Ishikawa (cell line): ENCODE measurements around the gene GSN.

Experiments used
- CEBPB ChIP-seq: IDR thresholded peaks from 2 replicates; pipeline ENCODE4 v1.6.1; 2012
- CREB1 ChIP-seq: IDR thresholded peaks from 2 replicates; pipeline ENCODE4 v1.6.1; 2012; ENCODE audit warnings: low read depth
- EGR1 ChIP-seq: IDR thresholded peaks from 2 replicates; pipeline ENCODE4 v1.6.1; 2012
- EP300 ChIP-seq: IDR thresholded peaks from 2 replicates; pipeline ENCODE4 v1.6.1; 2012; ENCODE audit warnings: borderline replicate concordance
- FOXM1 ChIP-seq: IDR thresholded peaks from 2 replicates; pipeline ENCODE4 v1.6.1; 2012; ENCODE audit warnings: low read depth, borderline replicate concordance
- NFIC ChIP-seq: IDR thresholded peaks from 2 replicates; pipeline ENCODE4 v1.6.1; 2012
- RAD21 ChIP-seq: IDR thresholded peaks from 2 replicates; pipeline ENCODE4 v1.6.1; 2012; ENCODE audit warnings: low read depth
- TAF1 ChIP-seq: IDR thresholded peaks from 2 replicates; pipeline ENCODE4 v1.6.1; 2012; ENCODE audit warnings: low read depth, mild to moderate bottlenecking
- TCF12 ChIP-seq: IDR thresholded peaks from 2 replicates; pipeline ENCODE4 v1.6.1; 2012; ENCODE audit warnings: low read depth
- TEAD4 ChIP-seq: IDR thresholded peaks from 2 replicates; pipeline ENCODE4 v1.6.1; 2012
- YY1 ChIP-seq: IDR thresholded peaks from 2 replicates; pipeline ENCODE4 v1.6.1; 2012; ENCODE audit warnings: low read depth
- ZBTB7A ChIP-seq: IDR thresholded peaks from 2 replicates; pipeline ENCODE4 v1.6.1; 2012; ENCODE audit warnings: low read depth
- TF ChIP-seq, protein P1 (sequence below): IDR thresholded peaks from 2 replicates; pipeline ENCODE4 v1.6.1; 2012; ENCODE audit warnings: low read depth, mild to moderate bottlenecking
- TF ChIP-seq, protein P2 (sequence below): IDR thresholded peaks from 2 replicates; pipeline ENCODE4 v1.6.1; 2012
- TF ChIP-seq, protein P3 (sequence below): IDR thresholded peaks from 2 replicates; pipeline ENCODE4 v1.6.1; 2012

Gene GSN

DNA sequence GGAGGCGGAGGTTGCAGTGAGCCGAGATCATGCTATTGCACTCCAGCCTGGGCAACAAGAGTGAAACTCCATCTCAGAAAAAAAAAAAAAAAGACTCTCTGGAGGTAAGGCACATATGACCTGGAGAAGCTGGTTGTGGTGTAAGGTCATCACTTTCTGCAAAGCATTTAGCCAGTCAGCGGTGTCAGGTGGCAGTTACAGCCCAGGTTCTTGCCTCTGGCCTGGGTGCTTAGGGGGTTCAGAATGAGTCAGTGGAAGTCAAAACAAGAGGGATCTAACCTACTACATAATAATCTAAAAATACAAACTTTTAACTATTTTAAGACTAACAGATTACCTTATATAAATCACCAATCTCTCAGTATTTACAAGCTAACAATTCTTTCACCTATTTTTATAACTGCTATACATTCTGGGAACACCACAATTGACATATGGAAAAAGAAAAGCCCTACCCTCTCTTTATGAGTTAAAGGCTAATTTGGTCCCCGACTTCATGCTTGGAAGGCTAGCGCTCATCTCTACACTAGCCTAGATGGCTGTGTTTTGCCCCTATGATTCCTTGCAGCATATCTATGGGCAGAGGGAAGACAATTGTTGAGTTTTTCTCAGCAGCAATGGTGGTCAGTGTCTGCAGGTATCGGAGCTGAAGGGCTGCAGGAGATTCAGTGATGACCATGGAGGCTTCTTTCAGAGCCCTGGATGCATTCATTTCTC is 72.9 kb downstream of the GSN start:
- TF ChIP-seq FOXM1, result no peak
- TF ChIP-seq, protein P1, sequence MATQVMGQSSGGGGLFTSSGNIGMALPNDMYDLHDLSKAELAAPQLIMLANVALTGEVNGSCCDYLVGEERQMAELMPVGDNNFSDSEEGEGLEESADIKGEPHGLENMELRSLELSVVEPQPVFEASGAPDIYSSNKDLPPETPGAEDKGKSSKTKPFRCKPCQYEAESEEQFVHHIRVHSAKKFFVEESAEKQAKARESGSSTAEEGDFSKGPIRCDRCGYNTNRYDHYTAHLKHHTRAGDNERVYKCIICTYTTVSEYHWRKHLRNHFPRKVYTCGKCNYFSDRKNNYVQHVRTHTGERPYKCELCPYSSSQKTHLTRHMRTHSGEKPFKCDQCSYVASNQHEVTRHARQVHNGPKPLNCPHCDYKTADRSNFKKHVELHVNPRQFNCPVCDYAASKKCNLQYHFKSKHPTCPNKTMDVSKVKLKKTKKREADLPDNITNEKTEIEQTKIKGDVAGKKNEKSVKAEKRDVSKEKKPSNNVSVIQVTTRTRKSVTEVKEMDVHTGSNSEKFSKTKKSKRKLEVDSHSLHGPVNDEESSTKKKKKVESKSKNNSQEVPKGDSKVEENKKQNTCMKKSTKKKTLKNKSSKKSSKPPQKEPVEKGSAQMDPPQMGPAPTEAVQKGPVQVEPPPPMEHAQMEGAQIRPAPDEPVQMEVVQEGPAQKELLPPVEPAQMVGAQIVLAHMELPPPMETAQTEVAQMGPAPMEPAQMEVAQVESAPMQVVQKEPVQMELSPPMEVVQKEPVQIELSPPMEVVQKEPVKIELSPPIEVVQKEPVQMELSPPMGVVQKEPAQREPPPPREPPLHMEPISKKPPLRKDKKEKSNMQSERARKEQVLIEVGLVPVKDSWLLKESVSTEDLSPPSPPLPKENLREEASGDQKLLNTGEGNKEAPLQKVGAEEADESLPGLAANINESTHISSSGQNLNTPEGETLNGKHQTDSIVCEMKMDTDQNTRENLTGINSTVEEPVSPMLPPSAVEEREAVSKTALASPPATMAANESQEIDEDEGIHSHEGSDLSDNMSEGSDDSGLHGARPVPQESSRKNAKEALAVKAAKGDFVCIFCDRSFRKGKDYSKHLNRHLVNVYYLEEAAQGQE, result no peak
- TF ChIP-seq TCF12, result no peak
- no peak for TF ChIP-seq YY1
- TF ChIP-seq CEBPB, result no peak
- no peak for TF ChIP-seq NFIC
- TF ChIP-seq TEAD4, result no peak
- TF ChIP-seq, protein P2, sequence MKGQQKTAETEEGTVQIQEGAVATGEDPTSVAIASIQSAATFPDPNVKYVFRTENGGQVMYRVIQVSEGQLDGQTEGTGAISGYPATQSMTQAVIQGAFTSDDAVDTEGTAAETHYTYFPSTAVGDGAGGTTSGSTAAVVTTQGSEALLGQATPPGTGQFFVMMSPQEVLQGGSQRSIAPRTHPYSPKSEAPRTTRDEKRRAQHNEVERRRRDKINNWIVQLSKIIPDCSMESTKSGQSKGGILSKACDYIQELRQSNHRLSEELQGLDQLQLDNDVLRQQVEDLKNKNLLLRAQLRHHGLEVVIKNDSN, result no peak
- no peak for TF ChIP-seq EGR1
- no peak for TF ChIP-seq TAF1
- TF ChIP-seq ZBTB7A, result no peak
- TF ChIP-seq RAD21, result no peak
- TF ChIP-seq, protein P3, sequence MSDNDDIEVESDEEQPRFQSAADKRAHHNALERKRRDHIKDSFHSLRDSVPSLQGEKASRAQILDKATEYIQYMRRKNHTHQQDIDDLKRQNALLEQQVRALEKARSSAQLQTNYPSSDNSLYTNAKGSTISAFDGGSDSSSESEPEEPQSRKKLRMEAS, result no peak

DNA sequence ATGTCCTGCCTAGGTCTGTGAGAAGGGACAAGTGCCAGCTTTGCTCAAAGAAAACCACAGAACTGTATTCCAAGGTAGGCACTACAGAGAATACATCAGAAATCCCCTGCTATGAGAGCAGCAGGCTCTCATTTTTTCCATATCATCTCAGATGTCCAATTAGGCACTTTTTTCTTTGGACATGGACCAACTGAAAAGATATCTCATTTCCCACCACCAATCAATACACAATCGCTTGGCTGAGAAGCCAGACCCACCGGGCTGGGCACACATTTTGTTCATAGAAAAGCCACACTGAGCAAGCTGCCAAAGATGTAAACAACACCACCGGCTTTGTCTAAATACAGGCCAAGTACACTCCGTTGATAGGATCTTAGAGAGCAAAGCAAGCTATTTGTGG is 76.2 kb downstream of the GSN start:
- TF ChIP-seq NFIC (no peak), FOXM1 (no peak), CREB1 (no peak)

DNA sequence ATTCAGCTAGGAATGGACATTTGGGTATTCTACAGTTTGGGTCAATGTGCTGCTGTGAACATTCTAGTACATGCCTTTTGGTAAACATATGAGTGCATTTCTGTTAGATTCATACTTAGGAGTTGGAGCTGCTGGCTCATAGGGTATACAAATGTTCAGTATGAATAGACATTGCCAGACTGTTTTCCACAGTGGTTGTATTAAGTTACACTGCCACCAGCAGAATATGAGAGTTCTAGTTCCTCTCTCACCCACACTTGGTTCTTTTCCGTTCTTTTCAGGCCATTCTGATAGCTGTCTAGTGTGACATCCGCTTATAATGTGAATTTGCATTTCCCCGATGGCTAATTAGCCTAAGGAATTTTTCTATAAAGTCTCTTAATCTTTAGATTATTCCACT is 77.1 kb downstream of the GSN start:
- TF ChIP-seq, protein P1, result no peak
- TF ChIP-seq CREB1 (no peak), TEAD4 (no peak), YY1 (no peak), NFIC (no peak)
- TF ChIP-seq, protein P2, result no peak

DNA sequence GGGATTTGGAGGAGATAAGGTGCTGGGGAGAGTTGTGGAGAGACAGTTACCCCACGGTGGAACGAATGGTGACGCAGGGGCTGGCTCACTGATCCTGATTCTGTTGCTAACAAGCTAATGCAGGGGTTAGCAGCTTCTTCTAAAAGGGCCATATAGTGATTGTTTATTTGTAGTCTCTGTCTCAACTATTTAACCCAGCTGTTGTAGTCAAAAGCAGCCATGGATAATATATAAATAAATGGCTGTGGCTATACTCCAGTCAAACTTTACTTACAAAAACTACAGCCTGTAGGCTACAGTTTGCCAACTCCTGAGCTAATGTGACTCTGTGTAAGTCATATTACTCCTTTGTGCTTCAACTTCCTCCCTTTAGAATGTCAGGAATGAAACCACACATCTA is 80.3 kb downstream of the GSN start:
- TF ChIP-seq ZBTB7A (no peak), FOXM1 (no peak), TAF1 (no peak), RAD21 (no peak), TCF12 (no peak), YY1 (no peak), CREB1 (no peak), TEAD4 (no peak), NFIC (no peak), EGR1 (no peak), EP300 (no peak), CEBPB (no peak)
- TF ChIP-seq, protein P3, result no peak
- TF ChIP-seq, protein P1, result no peak
- TF ChIP-seq, protein P2, result no peak

DNA sequence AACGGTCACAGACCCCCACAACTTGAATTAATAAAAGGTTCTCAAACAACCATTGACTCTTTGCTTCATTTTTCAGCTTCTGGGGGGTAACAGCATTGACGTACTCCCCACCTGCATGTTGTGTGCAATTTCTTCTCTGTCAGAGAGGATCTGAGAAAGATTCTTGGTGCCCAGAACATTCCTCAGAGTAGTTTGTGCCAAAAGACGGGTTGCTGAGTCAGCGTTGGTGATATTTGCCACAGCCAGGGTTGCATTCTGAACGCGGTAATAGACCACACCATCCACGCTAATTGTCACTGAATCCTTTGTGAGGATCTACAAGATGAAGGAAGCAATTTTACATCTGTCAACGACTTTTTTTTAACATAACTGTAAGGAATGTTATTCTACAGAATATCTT is 81.0 kb downstream of the GSN start:
- TF ChIP-seq RAD21 (no peak), EP300 (no peak), CREB1 (no peak), FOXM1 (no peak), TCF12 (no peak), EGR1 (no peak), TAF1 (no peak), YY1 (no peak), NFIC (no peak)
- TF ChIP-seq, protein P1, result no peak
- TF ChIP-seq, protein P2, result no peak
